Activated CD4-positive, alpha-beta T cell treated with anti-CD3 and anti-CD28 coated beads for 4 hours (primary cell): ENCODE measurements around the gene SORBS1.

Experiments
- DNase-seq, 2 donors: peaks; one replicate each; pipeline ENCODE4 v3.0.0-alpha.2; 2020

SORBS1 gene

DNA sequence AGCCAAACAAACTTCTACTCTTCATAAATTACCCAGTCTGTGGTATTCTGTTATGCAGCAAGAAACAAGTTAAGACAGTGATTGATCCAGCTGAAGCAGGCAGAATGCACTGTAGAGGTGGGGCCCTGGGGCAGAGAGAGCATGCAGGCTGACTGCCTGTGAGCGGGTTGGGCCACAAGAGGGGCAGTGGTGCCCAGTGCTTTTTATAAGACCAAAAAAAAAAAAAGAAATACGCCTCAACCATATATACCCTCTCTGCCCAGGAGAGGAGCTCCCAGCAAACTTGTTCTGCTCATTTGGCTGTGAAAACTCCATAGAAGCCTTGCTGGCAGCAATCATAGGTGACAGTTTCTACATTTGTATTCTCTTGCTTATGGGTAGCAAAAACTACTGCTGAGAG lies 104.7 kb downstream of the SORBS1 start:
- DNase-seq, result no peak

DNA sequence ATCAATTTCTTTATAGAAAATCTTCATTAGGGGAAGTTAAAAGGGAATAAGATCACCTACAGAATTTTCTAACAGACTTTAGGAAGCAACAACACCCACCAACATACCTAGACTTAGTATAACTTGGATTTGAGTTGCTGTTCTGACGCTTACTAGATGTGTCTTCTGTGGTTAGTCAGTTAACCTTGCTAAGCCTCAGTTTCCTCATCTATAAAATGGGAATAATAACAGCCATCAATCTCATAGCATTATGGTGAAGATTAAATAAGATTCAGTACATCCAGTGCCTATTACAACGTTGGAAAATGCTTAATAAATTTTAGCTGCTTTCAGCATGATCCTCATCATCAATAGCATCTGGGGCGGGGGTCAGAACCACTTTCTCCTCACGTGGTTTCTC lies 106.2 kb downstream of the SORBS1 start:
- DNase-seq, result no peak

DNA sequence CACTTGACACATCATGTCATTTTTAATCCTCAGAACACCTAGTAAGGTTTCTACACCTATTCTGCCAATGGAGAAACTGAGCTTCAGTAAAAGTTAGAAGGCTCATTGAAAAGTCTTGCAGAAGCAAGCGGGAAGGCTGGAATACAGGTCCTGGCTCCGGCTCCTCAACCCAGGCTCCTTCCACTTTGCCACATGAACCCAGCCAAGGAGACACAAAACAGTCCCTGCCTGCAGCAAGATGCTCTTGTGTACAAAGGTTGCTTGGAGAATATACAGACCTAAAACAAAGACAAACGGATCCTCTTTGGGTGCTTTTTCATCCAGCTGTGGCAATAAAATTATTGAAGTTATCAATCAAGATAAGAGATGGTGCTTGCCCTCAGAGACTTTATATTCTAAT lies 106.8 kb downstream of the SORBS1 start:
- no peak for DNase-seq

DNA sequence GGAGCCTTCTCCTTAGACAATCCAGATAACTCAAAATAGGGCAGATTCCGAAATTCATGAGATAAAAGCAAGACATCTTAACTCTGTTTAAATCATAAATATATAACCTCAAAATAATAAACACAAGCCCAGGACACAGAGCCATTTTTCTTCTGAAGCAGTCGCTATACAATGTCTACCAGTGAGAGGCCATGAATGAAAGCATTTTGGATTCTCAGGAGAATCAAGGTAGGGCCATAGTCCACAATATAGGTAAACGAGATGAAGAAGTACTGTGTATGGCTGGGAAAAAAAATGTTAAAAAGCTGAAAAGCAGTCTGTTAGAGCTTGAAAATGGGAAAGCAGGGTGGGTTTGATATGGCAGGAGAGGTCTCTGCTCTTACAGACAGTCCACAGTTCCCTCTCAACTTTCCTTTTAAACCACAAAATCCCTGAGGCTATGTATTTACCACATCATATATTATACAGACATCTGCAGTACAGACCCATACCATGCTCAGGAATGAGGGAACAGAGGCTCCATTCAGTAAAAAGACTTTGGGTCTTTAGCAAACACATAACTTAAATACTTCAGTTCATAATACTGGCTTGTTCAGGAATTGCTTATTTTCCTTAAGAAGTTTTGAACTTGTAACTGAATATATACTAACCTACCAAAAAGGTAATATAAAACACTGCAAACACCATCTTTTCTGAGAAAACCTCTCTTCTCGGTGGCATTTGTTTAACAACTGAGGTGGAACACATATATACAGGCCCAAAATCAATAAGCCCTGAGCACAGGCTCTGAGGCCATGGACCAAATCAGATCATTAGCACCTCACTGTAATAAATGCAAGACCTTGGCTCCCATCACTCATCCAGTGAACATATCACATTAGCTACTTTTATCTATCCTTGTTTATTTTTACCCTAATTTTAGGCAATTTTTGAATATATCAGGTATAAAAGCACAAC lies 109.3 kb downstream of the SORBS1 start:
- no peak for DNase-seq

DNA sequence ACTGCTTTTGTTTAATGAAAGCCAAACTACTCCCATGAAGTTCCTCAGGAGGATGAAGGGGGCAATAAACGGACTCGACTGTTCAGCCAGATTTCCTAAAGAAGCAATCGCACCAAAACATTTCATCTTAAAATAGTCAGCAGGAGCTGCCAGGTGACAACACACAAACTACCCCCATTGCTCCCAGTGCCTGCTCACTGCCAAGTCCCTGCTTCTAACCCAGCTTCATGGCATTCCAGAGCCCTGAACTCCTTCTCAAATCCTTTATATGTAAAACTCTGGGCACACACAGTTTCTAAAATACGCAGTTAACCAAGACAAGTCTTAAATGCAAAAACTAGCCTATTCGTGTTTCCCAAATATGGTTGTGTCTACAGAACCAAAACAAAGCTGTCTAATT lies 110.0 kb downstream of the SORBS1 start:
- no peak for DNase-seq

DNA sequence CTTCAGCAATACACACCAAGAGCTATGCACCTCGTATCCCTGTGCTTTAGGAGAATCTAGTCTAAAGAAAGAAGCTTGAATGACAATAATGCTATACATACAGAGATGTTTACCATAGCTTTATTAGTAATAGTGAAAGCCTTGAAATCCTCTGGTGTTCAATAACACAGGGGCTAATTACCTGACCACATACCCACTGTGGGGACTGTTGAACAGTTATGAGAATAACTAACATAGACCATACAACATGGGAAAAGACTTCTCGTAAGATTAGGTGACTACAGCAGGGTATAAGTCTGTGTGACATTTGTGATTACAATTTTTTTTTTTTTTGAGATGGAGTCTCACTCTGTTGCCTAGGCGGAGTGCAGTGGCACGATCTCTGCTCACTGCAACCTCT lies 111.0 kb downstream of the SORBS1 start:
- no peak for DNase-seq

DNA sequence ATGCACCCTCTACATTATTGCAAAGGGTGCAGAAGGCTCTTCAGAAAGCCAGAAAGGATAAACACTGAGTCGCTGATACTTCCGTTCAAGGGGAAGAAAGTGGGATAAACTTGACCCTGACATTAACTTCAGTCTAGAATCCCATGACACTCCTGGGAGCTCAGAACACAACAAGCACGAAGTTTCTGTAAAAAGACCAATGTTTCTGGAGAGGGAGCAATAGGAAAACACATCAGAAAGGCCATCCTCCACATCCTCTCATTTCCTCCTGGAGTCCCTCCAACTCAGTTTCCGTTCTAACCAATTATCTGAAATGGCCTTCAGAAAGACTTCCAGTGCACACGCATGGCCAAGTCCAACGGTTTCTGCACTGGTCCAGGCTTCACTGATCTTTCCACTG lies 113.5 kb downstream of the SORBS1 start:
- DNase-seq, result no peak

DNA sequence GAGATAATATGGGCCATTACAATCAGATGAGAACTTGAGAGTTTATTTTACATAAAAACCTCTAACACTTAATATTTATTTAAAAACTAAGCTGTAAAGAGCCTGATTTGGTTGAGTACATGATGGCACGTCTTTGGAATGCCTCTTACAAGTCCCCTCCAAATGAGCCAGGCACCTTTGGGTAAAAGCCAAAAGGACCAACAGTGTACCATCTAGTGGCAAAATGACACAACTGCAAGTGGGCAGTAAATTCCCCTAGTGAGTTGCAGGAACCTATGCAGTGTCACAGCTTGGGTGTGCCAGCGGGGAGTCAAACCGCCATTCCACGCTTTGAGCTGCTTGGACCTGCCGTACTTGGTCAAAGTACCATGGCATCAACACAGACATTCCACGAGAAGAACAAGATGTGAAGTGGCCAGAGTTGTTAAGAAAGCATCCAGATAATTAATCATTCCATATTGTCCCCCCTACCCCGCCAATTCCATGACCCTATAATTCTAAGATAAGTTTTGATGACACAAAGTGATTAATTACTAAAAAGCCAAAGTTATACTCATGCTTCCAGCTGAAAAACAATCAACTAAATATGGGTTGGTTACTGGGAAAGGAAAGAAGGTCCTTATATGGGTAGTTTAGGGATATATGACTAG lies 115.2 kb downstream of the SORBS1 start:
- DNase-seq, result peak; percentile 7 to 24

DNA sequence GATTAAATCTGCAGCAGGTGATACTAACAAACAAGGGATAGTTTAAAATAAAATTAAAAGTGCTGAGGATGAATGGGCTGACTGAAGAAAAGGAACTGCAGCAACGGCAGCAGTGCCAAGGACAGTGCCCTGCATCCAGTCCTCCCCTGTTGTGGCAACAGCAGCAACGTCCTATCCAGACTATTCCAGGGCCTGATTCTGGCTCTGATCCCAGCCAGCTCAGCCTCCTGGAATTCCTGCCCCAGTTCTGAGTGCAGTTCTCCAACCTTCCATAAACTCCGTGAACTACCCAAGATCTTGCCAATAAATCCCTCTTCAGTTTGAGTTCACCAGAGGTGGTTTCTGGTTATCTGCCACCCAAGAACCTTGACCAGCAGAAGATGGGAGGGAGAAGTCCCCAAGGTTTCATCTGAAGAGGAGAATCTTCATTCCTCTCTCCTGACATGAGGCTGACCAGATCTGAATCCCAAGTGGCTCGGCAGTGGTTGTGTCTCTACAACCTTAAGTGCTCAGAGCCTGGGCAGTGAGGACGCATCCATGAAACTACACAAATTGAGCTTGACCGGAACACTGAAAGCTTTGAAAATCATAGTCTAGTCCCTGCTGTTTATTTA lies 115.8 kb downstream of the SORBS1 start:
- DNase-seq, result no peak

DNA sequence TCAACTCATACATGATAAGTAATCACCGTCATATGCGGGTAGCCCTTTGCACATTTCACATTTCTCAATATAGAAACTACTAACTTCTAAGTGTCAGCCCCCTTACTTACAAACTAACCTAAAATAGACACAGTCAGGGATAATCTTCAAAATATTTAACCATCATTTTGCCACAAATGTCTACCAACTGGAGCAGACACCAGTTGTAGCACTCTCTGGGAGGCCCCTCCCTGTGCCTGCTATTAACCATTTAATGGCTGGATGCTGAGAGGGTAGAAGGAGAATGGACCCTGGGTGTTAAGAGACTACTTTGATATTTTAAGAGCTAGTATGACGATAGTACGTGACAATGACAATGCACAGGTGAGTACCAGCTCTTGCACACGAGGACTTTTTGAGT lies 116.4 kb downstream of the SORBS1 start:
- DNase-seq, result no peak

DNA sequence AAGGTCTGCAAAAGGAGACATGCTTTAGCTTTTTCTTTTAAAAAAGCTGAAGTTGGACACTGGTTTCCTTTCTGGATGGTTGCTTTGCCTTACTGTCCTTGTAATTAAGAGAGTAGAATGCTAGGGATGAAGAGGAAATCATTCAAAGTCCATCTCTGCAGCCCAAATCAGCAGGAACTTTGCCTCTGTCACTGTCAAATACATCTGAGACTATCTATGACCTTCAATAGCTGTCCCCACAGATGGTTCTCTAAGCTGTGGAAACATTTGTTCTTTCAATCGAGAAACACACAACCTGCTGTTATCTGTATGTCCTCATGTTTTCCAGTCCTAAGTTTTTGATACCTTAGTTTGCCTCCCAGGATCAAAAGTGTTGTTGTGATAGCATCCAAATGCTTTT lies 117.5 kb downstream of the SORBS1 start:
- DNase-seq, result no peak

DNA sequence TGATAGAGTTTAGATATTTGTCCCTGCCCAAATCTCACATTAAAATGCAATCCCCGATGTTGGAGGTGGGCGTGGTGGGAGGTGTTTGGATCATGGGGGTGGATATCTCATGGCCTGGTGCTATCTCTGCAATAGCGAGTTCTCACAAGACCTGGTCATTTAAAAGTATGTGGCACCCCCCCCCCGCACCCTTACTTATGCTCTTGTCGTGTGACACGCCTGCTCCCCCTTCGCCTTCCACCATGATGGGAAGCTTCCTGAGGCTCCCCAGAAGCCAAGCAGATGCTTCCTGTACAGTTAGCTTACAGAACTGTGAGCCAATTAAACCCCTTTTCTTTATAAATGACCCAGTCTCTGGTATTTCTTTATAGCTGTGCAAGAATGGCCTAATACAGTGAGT lies 118.8 kb downstream of the SORBS1 start:
- no peak for DNase-seq

DNA sequence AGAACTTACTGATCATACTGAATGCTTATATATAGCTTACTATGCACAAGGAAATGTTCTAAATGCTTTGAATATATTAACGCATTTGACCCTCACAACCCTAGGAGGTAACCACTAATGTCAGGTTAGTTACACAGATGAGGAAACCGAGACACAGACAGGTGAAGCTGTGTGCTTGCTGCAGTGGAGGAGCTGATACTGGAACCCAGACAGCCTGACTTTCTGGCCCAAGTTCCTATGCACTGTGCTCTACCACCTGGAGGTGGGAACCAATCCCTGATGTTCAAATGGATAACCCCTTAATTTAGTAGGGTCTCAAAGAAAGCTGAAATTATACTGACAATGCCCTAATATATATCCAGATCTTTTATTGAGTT lies 119.6 kb downstream of the SORBS1 start:
- DNase-seq, result no peak

DNA sequence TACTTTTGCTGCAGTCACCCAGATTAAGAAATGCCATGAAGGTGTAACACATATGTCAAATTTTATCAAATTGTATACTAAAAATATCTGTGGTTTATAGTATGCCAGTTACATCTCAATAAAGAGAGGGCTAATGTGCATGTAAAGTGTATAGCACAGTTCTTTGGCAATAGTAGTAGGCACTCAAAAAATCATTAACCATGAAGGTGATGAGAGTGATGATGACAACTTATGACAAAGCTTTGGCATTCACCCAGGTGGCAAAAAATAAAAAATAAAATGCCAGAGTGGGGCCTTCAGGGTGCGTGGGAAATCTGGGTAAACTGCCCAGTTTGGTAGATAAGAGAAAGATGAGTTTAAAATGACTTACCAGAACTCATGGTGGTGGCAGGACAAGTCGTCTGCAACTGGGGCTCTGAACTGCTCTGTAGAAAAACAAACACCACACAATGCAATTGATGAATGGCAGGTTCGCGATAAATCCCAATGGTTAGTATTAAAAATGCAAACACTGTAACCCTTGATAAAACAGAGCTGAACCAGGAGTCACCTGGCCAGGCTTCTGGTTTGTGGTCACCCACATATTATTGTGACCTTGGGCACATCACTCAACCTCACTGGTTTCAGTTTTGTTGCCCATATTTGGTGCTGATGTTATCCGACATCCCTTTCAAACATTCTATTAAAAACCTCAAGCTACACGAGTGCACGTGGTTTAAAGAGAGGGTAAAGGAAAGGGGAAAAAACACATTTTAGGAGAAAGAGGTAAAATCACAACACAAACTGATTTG lies 120.2 kb downstream of the SORBS1 start:
- DNase-seq, result no peak

DNA sequence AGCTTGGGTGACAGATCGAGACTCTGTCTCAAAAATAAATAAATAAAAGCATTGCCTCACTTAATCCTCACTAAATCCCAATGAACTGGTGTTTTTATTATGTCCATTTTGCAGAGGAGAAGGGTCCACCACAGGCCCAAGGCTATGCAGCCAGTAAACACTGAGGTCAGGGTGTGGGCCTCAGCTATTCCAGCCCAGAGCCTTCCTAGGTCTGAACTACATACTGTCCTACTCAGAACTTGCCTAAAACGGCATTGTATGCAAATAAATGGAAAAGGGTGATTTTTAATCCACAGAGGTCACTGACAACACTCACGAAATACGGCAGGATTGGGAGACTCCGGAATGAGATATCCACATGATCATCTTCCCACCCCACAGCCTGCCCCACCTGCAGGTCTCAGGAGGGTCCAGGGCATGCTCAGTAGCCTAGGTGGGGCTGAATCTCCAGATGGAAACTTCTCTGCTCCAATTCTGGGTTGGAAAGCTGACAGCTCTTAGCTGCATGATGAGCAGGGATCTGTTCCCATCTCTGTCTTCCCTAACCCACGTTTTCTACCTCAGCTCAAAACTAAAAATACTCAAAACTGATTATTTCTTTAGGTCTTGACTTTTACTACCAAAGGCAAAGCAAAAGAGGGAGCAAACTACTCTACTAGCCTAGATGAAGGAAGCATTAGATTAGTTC lies 121.0 kb downstream of the SORBS1 start:
- DNase-seq, result no peak

DNA sequence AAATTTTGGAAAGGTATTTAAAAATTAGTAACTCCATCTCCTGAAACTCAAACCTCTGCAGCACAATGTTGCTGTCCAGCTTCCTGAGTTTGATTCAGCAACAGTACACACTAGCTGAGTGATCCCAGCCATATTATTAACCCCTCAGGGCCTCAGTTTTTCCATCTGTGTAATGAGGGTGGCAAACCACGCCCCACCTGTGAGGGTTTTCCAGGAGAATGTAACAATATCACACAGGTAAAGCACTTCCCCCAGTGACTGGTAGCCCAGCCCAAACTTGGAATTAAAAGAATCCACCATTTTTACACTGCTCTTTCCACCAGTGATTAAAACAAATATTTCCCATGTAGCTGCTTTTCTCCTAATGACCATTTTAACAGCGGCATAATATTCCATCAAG lies 122.4 kb downstream of the SORBS1 start:
- DNase-seq, result no peak

DNA sequence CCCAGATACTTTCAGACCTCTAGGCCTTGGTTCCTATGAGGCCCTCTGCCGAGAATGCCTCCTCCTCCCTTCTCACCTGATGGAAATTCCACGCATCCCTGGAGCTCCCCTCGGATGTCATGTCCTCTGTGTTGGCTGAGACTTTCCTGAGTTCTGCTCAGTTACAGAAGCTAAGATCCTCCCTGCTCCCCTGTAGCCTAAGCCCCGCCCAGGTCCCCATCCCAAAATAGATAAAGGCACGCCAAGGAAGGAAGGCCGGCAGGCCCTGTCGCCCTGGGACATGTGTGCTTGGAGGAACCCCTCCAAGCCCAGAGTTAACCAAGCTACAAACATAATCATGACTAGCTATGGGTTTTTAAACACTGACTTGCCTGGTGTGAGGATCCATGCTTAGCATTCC lies 123.5 kb downstream of the SORBS1 start:
- DNase-seq, result no peak

DNA sequence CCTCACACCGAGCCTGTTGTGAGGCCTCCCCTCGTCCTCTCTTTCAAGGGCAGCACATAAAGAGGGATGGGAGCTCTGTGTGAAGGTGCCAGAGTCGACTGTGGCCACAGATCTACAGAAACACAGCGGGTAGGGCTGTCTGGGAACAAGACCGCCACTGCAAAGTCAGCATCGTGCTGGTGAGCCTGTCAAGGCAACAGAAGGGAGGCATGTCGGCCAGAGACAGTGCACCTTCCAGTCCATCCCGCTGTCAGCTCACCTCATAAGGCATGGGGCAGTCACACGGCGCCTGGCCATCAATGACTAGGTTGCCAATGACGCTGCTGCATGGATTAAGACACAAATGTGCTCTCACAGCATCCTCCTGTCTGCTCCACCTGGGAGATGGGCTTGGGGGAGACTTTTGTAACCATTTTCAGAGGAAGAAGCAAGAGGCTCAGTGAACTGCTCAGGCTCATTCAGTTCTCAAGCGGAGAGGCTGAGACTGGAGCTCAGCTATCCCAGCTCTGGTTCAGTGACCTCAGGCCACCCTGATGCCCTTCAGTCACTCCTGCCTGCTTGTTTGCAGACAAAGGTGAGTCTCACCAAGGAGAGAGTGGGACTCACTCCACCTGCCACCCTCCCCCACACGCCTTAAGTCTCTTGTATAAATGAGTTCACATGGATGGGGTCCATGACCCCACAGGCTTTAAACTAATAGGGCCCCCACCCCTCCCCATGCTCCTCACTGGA lies 125.5 kb downstream of the SORBS1 start:
- DNase-seq, result no peak

DNA sequence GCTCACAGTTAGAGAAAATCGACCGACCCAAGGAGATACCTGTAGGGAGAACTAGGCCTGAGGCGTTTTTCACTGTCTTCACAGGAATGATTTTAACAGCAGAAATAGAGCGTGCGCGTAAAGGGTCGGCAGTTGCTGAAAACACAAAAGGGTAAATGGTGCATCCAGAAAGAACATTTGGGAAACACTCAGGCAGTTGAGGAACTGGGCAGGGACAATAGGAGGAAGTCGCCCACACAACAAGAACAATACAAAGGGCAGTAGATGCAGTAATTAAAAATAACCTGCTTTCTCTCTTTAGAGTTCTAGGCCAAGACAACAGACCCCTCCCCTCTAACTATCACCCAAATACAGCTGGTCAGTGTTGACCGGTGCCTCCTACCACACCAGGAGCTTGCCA lies 126.6 kb downstream of the SORBS1 start:
- no peak for DNase-seq

DNA sequence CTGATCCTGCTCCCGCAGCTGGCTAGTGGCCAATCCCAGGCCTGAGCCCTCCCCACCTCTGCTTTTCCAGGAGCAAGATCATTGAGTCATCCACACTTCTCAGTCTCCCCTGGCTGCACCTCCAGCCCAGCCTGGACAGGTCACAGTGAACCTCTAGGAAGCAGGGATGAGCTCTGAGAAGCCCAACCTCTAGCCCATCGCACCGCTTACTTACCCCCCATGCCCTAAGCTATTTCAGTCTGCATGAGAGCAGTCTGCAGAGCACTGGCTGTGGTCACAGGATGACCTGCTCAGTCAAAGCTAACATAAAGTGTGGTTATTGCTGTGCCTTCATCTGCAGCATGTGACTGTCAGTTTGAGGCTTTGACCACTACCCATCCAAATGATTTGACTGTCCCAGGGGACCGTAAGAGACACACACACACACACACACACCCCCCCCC lies 129.2 kb downstream of the SORBS1 start:
- DNase-seq, result no peak

DNA sequence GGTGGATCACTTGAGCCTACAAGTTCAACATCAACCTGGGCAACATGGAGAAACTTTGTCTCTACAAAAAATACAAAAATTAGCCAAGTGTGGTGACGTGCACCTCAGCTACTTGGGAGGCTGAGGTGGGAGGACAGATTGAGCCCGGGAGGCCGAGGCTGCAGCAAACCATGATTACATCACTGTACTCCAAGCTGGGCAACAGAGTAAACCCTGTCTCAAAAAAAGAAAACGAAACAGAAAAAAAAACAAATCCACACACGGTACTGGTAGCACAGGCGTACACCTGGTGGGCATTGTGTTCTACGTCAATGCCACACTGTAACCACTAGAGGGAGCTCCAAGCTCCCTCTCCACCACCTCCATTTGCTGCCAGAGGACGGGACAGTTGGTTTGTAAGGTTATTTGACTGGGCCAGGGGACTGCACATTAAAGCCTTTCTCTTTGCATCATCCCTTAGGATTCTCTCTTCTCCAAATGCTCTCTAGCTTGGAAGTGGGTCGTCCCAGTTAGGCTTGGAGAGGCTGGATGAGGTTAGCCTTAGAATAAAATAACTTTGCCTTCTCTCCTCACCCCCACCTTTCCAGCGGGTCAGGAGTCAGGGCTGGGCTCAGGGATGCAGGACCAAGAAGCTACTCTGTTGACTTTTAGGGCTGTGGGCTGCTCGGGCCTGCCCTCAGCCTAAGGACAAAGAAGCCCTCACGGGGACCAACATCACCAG lies 130.8 kb downstream of the SORBS1 start:
- DNase-seq, result peak; percentile 14 to 25
